ENCODE results near the gene SPO11.

The SPO11 gene

GRCh38 chr20:57330998-57331397 is 1.4 kb downstream of the SPO11 start:
- no peaks in the 10 kb centered on the region for H3K36me3 ChIP-seq (replicated peaks)
- DNase-seq, result no peak
- H3K27ac ChIP-seq, result no peak overlapping the region
- H3K27me3 ChIP-seq (replicated peaks), result peaks cover 18% of the 10 kb centered on the region
- no peak for TF ChIP-seq CTCF (IDR thresholded peaks at IDR 0.05; ENCODE audit: low read depth, low read length, missing control alignments)
- no peak overlapping the region for H3K4me3 ChIP-seq (ENCODE audit: low read depth, low read length)
- in situ Hi-C loops (cut with HindIII; ENCODE audit: low pct_ligation_motif_present, low sequenced_read_pairs), result loop anchor here (25.0 kb wide), 1 partner anchor 244 kb away; no protein-coding TSS in a partner anchor

- Histone ChIP-seq H3K4me3 (ENCODE audit: low read depth, low read length) (no peak overlapping the region), H3K36me3 (replicated peaks) (no peaks in the 10 kb centered on the region), H3K27ac (no peak overlapping the region), H3K27me3 (replicated peaks) (peaks cover 17% of the 10 kb centered on the region)
- TF ChIP-seq CTCF (IDR thresholded peaks at IDR 0.05; ENCODE audit: low read depth, low read length, missing control alignments), result no peak
- in situ Hi-C loops (cut with HindIII; ENCODE audit: low pct_ligation_motif_present, low sequenced_read_pairs), result loop anchor here (25.0 kb wide), 1 partner anchor 245 kb away; no protein-coding TSS in a partner anchor
- DNase-seq, result no peak
Observed at GRCh38 chr20:57332105-57333089, 2.8 kb downstream of the SPO11 start.

GRCh38 chr20:57335392-57335791 is 5.8 kb downstream of the SPO11 start:
- Histone ChIP-seq H3K36me3 (replicated peaks) (no peaks in the 10 kb centered on the region), H3K27me3 (replicated peaks) (peaks cover 10% of the 10 kb centered on the region), H3K27ac (no peak overlapping the region), H3K4me3 (ENCODE audit: low read depth, low read length) (no peak overlapping the region)
- in situ Hi-C loops (cut with HindIII; ENCODE audit: low pct_ligation_motif_present, low sequenced_read_pairs), result loop anchor here (25.0 kb wide), 1 partner anchor 248 kb away; no protein-coding TSS in a partner anchor
- no peak for DNase-seq
- no peak for TF ChIP-seq CTCF (IDR thresholded peaks at IDR 0.05; ENCODE audit: low read depth, low read length, missing control alignments)

- TF ChIP-seq CTCF (IDR thresholded peaks at IDR 0.05; ENCODE audit: low read depth, low read length, missing control alignments), result no peak
- H3K4me3 ChIP-seq (ENCODE audit: low read depth, low read length), result no peak overlapping the region
- in situ Hi-C loops (cut with HindIII; ENCODE audit: low pct_ligation_motif_present, low sequenced_read_pairs), result loop anchor here (25.0 kb wide), 1 partner anchor 254 kb away; no protein-coding TSS in a partner anchor
- H3K27me3 ChIP-seq (replicated peaks), result peaks cover 2% of the 10 kb centered on the region
- no peak overlapping the region for H3K27ac ChIP-seq
- no peaks in the 10 kb centered on the region for H3K36me3 ChIP-seq (replicated peaks)
- DNase-seq, result no peak
Observed at GRCh38 chr20:57341663-57342062, 12.1 kb downstream of the SPO11 start.

GRCh38 chr20:57342829-57343228 is 13.2 kb downstream of the SPO11 start:
- Histone ChIP-seq H3K27me3 (replicated peaks) (peaks cover 2% of the 10 kb centered on the region), H3K27ac (no peak overlapping the region), H3K36me3 (replicated peaks) (no peaks in the 10 kb centered on the region), H3K4me3 (ENCODE audit: low read depth, low read length) (no peak overlapping the region)
- in situ Hi-C loops (cut with HindIII; ENCODE audit: low pct_ligation_motif_present, low sequenced_read_pairs), result loop anchor here (25.0 kb wide), 1 partner anchor 256 kb away; no protein-coding TSS in a partner anchor
- TF ChIP-seq CTCF (IDR thresholded peaks at IDR 0.05; ENCODE audit: low read depth, low read length, missing control alignments), result no peak
- peak; percentile 20 for DNase-seq

Data from brain microvascular endothelial cell (primary cell).